GM12878 (cell line): ENCODE data around the gene TPI1. TPM values are rescaled to one million over a fixed set of nuclear protein-coding genes. Genes with fewer than 3 reads are reported as not detected.
A peak's percentile ranks its signal among the peaks of the same experiment; 100 is the strongest.

Source experiments
- ATF7 ChIP-seq: fragments of 450-650 bp; IDR thresholded peaks from 2 replicates; pipeline ENCODE4 v1.6.1; 2016; ENCODE audit warnings: low read depth, mild to moderate bottlenecking
- BACH1 ChIP-seq: fragments of 450-650 bp; IDR thresholded peaks from 2 replicates; pipeline ENCODE4 v1.6.1; 2017; ENCODE audit warnings: mild to moderate bottlenecking, borderline replicate concordance
- CBX3 ChIP-seq: fragments of 200-600 bp; sonication (generic); IDR thresholded peaks from 2 replicates; pipeline ENCODE4 v1.6.1; 2016; ENCODE audit warnings: low read depth, borderline replicate concordance
- FOXK2 ChIP-seq: fragments of 450-650 bp; IDR thresholded peaks from 2 replicates; pipeline ENCODE4 v1.6.1; 2017; ENCODE audit warnings: mild to moderate bottlenecking, moderate library complexity
- GATAD2B ChIP-seq: fragments of 450-650 bp; conservative IDR thresholded peaks from 2 replicates; pipeline ENCODE4 v1.6.1; 2017; ENCODE audit warnings: low read depth, mild to moderate bottlenecking, moderate library complexity
- IKZF2 ChIP-seq, 2 experiments: fragments of 450-650 bp; IDR thresholded peaks; 2 replicates each; pipeline ENCODE4 v1.6.1; 2017; ENCODE audit warnings: mild to moderate bottlenecking in 2 of 2, moderate library complexity in 2 of 2
- MEF2B ChIP-seq: fragments of 450-650 bp; IDR thresholded peaks from 2 replicates; pipeline ENCODE4 v1.6.1; 2018; ENCODE audit warnings: mild to moderate bottlenecking, moderate library complexity; ENCODE audit not compliant: partially characterized antibody, poor library complexity, severe bottlenecking
- NBN ChIP-seq: fragments of 450-650 bp; IDR thresholded peaks from 2 replicates; pipeline ENCODE4 v1.6.1; 2016
- NFXL1 ChIP-seq: fragments of 450-650 bp; IDR thresholded peaks from 2 replicates; pipeline ENCODE4 v1.6.1; 2017; ENCODE audit warnings: antibody characterized with exemption, mild to moderate bottlenecking, borderline replicate concordance
- POLR2A ChIP-seq: IDR thresholded peaks from 2 replicates; pipeline ENCODE4 v1.6.1; 2011; ENCODE audit warnings: low read depth, mild to moderate bottlenecking, low read length
- POLR2AphosphoS2 ChIP-seq: IDR thresholded peaks from 2 replicates; pipeline ENCODE4 v1.6.1; 2011; ENCODE audit warnings: low read depth, mild to moderate bottlenecking, low read length, improper control_type of control experiment, moderate library complexity
- POLR2AphosphoS5 ChIP-seq: IDR thresholded peaks from 2 replicates; pipeline ENCODE4 v1.6.1; 2011; ENCODE audit warnings: mild to moderate bottlenecking, low read length, inconsistent platforms
- SIX5 ChIP-seq: IDR thresholded peaks from 2 replicates; pipeline ENCODE4 v1.6.1; 2011; ENCODE audit warnings: mild to moderate bottlenecking, low read depth, low read length, moderate library complexity; ENCODE audit not compliant: severe bottlenecking
- TCF3 ChIP-seq: IDR thresholded peaks from 2 replicates; pipeline ENCODE4 v1.6.1; 2012; ENCODE audit warnings: low read depth, mild to moderate bottlenecking, low read length, borderline replicate concordance; ENCODE audit not compliant: insufficient read depth
- ZNF24 ChIP-seq: fragments of 450-650 bp; IDR thresholded peaks from 2 replicates; pipeline ENCODE4 v1.6.1; 2017; ENCODE audit warnings: antibody characterized with exemption, mild to moderate bottlenecking
- polyA plus RNA-seq, 11 experiments: library from polyadenylated mRNA; depleted of rRNA in 4 of 11; unstranded in 6 of 11; stranded (reverse) in 5 of 11; fragments of >200 nt; fragmentation: Nextera tagmentation in 4 of 11; fragmentation: Illumina TruSeq in 1 of 11; extraction: Ambion mirVana in 4 of 11; extraction: Trizol in 1 of 11; gene quantifications; 1 replicate in 1 of 11; 2 replicates in 10 of 11; pipeline versions ENCODE4 v1.2.1 to v1.2.3, GENCODE V29; 2011 to 2016; ENCODE audit warnings: inconsistent platforms in 2 of 11, missing spikeins in 2 of 11, low read depth in 1 of 11
- total RNA-seq, 4 experiments: library from RNA; depleted of rRNA in 3 of 4; stranded (reverse); fragments of >200 nt in 3 of 4; fragmentation: Illumina TruSeq in 1 of 4; extraction: Trizol in 1 of 4; gene quantifications; 2 replicates each; pipeline versions ENCODE4 v1.2.1 to v1.2.3, GENCODE V29; 2013 to 2021
- TF ChIP-seq, protein P1 (sequence below): fragments of 450-650 bp; IDR thresholded peaks from 2 replicates; pipeline ENCODE4 v1.6.1; 2016; ENCODE audit warnings: mild to moderate bottlenecking, moderate library complexity, borderline replicate concordance
- TF ChIP-seq, protein P2 (sequence below): fragments of 450-650 bp; IDR thresholded peaks from 2 replicates; pipeline ENCODE4 v1.6.1; 2016; ENCODE audit warnings: mild to moderate bottlenecking
- TF ChIP-seq, protein P3 (sequence below): IDR thresholded peaks from 2 replicates; pipeline ENCODE4 v1.6.1; 2011; ENCODE audit warnings: mild to moderate bottlenecking, low read depth, low read length, moderate library complexity; ENCODE audit not compliant: insufficient replicate concordance
- TF ChIP-seq, protein P4 (sequence below): fragments of 450-650 bp; conservative IDR thresholded peaks from 2 replicates; pipeline ENCODE4 v1.6.1; 2017; ENCODE audit warnings: mild to moderate bottlenecking, moderate library complexity
- TF ChIP-seq, protein P5 (sequence below): fragments of 450-650 bp; IDR thresholded peaks from 2 replicates; pipeline ENCODE4 v1.6.1; 2017; ENCODE audit warnings: low read depth, mild to moderate bottlenecking, moderate library complexity

The TPI1 gene
- total and polyA plus RNA-seq, 10 of the 15 experiments (the other 5 are each of a cell fraction or from before 2014, with no cell fraction given), result 916 to 7,349 (median 1,677) TPM

DNA sequence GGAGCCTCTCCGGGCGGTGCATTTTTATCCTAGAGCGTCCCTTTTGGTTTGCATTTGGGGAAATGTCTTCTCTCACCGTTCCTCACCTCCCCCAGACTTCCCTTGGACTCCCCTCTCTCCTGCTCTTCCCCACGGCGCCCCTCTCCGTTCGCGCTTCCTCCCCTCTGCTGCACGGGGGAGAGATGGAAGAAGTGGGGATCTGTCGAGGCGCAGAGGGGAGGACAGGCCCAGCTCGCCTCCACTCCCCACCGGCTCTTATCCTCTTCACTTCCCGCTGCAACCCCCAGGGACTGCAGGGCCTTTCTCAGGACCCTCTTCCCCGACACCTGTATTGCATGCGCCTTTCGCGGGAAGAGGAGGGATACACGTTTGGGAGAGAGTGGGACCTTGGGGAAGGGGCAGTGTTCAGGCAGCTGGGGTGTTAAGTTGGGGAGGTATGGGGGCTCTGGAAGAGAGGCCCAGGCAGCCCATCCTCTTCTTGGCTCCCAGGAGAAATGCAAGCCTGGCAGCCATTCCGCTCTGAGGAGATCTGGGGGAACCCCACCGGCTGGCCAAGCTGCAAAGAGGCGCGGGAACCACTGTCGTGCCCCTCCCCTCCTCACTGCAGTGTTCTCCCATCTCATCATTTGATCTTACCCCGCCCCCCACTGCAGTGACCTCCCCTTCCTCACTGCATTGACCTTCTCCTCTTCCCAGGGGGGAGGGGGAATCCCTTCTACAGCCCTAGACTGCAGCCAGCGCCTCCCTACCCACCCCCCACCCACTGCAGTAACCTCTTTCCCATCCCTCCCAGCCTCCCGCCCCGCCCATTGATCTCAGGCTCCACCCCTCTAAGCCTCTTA lies 47.8 kb downstream of the TPI1 start (continued):
- TF ChIP-seq, protein P1, sequence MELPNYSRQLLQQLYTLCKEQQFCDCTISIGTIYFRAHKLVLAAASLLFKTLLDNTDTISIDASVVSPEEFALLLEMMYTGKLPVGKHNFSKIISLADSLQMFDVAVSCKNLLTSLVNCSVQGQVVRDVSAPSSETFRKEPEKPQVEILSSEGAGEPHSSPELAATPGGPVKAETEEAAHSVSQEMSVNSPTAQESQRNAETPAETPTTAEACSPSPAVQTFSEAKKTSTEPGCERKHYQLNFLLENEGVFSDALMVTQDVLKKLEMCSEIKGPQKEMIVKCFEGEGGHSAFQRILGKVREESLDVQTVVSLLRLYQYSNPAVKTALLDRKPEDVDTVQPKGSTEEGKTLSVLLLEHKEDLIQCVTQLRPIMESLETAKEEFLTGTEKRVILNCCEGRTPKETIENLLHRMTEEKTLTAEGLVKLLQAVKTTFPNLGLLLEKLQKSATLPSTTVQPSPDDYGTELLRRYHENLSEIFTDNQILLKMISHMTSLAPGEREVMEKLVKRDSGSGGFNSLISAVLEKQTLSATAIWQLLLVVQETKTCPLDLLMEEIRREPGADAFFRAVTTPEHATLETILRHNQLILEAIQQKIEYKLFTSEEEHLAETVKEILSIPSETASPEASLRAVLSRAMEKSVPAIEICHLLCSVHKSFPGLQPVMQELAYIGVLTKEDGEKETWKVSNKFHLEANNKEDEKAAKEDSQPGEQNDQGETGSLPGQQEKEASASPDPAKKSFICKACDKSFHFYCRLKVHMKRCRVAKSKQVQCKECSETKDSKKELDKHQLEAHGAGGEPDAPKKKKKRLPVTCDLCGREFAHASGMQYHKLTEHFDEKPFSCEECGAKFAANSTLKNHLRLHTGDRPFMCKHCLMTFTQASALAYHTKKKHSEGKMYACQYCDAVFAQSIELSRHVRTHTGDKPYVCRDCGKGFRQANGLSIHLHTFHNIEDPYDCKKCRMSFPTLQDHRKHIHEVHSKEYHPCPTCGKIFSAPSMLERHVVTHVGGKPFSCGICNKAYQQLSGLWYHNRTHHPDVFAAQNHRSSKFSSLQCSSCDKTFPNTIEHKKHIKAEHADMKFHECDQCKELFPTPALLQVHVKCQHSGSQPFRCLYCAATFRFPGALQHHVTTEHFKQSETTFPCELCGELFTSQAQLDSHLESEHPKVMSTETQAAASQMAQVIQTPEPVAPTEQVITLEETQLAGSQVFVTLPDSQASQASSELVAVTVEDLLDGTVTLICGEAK, result peak; percentile 28; the same call in 1 of the 2 replicates
- no peak for TF ChIP-seq POLR2A
- TF ChIP-seq NFXL1, result no peak
- TF ChIP-seq, protein P2, sequence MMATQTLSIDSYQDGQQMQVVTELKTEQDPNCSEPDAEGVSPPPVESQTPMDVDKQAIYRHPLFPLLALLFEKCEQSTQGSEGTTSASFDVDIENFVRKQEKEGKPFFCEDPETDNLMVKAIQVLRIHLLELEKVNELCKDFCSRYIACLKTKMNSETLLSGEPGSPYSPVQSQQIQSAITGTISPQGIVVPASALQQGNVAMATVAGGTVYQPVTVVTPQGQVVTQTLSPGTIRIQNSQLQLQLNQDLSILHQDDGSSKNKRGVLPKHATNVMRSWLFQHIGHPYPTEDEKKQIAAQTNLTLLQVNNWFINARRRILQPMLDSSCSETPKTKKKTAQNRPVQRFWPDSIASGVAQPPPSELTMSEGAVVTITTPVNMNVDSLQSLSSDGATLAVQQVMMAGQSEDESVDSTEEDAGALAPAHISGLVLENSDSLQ, result no peak
- TF ChIP-seq POLR2AphosphoS5, result no peak
- no peak for TF ChIP-seq CBX3
- TF ChIP-seq MEF2B, result peak; percentile 28
- no peak for TF ChIP-seq SIX5
- TF ChIP-seq, protein P3, sequence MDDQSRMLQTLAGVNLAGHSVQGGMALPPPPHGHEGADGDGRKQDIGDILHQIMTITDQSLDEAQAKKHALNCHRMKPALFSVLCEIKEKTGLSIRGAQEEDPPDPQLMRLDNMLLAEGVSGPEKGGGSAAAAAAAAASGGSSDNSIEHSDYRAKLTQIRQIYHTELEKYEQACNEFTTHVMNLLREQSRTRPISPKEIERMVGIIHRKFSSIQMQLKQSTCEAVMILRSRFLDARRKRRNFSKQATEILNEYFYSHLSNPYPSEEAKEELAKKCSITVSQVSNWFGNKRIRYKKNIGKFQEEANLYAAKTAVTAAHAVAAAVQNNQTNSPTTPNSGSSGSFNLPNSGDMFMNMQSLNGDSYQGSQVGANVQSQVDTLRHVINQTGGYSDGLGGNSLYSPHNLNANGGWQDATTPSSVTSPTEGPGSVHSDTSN, result no peak
- no peak for TF ChIP-seq NBN
- TF ChIP-seq TCF3, result no peak
- no peak for TF ChIP-seq IKZF2 (IDR thresholded peaks at IDR 0.05)
- TF ChIP-seq ATF7, result no peak
- no peak for TF ChIP-seq FOXK2
- TF ChIP-seq GATAD2B, result 0 out of 2 replicates have a peak, but pooled peaks have one; percentile 11
- TF ChIP-seq, protein P4, sequence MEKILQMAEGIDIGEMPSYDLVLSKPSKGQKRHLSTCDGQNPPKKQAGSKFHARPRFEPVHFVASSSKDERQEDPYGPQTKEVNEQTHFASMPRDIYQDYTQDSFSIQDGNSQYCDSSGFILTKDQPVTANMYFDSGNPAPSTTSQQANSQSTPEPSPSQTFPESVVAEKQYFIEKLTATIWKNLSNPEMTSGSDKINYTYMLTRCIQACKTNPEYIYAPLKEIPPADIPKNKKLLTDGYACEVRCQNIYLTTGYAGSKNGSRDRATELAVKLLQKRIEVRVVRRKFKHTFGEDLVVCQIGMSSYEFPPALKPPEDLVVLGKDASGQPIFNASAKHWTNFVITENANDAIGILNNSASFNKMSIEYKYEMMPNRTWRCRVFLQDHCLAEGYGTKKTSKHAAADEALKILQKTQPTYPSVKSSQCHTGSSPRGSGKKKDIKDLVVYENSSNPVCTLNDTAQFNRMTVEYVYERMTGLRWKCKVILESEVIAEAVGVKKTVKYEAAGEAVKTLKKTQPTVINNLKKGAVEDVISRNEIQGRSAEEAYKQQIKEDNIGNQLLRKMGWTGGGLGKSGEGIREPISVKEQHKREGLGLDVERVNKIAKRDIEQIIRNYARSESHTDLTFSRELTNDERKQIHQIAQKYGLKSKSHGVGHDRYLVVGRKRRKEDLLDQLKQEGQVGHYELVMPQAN, result 0 out of 2 replicates have a peak, but pooled peaks have one; percentile 19
- no peak for TF ChIP-seq BACH1
- TF ChIP-seq POLR2AphosphoS2, result no peak
- TF ChIP-seq ZNF24, result no peak
- TF ChIP-seq, protein P5, sequence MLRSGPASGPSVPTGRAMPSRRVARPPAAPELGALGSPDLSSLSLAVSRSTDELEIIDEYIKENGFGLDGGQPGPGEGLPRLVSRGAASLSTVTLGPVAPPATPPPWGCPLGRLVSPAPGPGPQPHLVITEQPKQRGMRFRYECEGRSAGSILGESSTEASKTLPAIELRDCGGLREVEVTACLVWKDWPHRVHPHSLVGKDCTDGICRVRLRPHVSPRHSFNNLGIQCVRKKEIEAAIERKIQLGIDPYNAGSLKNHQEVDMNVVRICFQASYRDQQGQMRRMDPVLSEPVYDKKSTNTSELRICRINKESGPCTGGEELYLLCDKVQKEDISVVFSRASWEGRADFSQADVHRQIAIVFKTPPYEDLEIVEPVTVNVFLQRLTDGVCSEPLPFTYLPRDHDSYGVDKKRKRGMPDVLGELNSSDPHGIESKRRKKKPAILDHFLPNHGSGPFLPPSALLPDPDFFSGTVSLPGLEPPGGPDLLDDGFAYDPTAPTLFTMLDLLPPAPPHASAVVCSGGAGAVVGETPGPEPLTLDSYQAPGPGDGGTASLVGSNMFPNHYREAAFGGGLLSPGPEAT, result peak; percentile 24; the same call in 1 of the 2 replicates
